ENCODE results near the gene ASTL. TPM values are rescaled to one million over a fixed set of nuclear protein-coding genes. Genes with fewer than 3 reads are reported as not detected.
A peak's percentile ranks its signal among the peaks of the same experiment; 100 is the strongest.

Gene ASTL
- total and polyA plus RNA-seq, 9 of the 15 experiments (the other 6 are each of a cell fraction or from before 2014, with no cell fraction given) = not detected

GRCh38 chr2:96082211-96083063, 55.9 kb downstream of the ASTL start (continued):
- TF ChIP-seq ZNF584 (CRISPR knock-in tag; IDR thresholded peaks at IDR 0.05; ENCODE audit: low read depth) = no peak

- H4K20me1 ChIP-seq (replicated peaks; ENCODE audit: control insufficient read depth, insufficient read depth, low read length) = no peaks in the 10 kb centered on the region
- WGBS (ENCODE audit: insufficient coverage, low coverage, missing lambda C conversion rate) = 0% methylated on average over 2 of the region's 2 CpGs
- no peak overlapping the region for H3K27ac ChIP-seq (ENCODE audit: extremely low read depth, low read depth, low read length)
- no peak overlapping the region for H3K4me2 ChIP-seq (ENCODE audit: insufficient read depth, low read length)
- H3K4me3 ChIP-seq = no peak overlapping the region
- no peaks in the 10 kb centered on the region for H3K36me3 ChIP-seq (ENCODE audit: control insufficient read depth, insufficient read depth, low read length)
- ATAC-seq (no peak), FAIRE-seq (no peak), DNase-seq (ENCODE audit: extremely low read depth in 1 of 4, low spot score in 3 of 4) (no peak)
- H3K9me3 ChIP-seq (replicated peaks; ENCODE audit: control insufficient read depth, insufficient read depth, low read depth, low read length) = no peaks in the 10 kb centered on the region
- ChIA-PET CTCF (ENCODE audit: low intra/inter-chr PET ratio) (no interaction called here), POLR2A (no interaction called here)
- no peaks in the 10 kb centered on the region for H3K9me1 ChIP-seq (ENCODE audit: control insufficient read depth, insufficient read depth, low read length)
- H3K4me1 ChIP-seq (replicated peaks in 1 of 2; ENCODE audit: control insufficient read depth in 2 of 2, insufficient read depth in 2 of 2, low read length in 2 of 2) = no peaks in the 10 kb centered on the region; a peak in 1 of 5 replicates
- no peaks in the 10 kb centered on the region for H3K79me2 ChIP-seq (ENCODE audit: control insufficient read depth, insufficient read depth, low read length)
- no peak overlapping the region for H2AFZ ChIP-seq (ENCODE audit: low read depth, low read length)
- no peak overlapping the region for H3K9ac ChIP-seq (ENCODE audit: insufficient read depth in 1 of 2, low read depth in 2 of 2, low read length in 2 of 2)
- BruUV-seq (replicated peaks) = no TSS peak
- peaks cover 5 to 35% of the 10 kb centered on the region in 2 experiments; a peak in 4 of 5 replicates for H3K27me3 ChIP-seq (ENCODE audit: control insufficient read depth in 2 of 2, insufficient read depth in 2 of 2, low read length in 2 of 2)
- in situ Hi-C loops (cut with MboI) = loop anchor here (25.0 kb wide), 1 partner anchor 294 kb away; no protein-coding TSS in a partner anchor
- intact Hi-C loops (cut with micrococcal nuclease) = no loop called here
- no peak for TF ChIP-seq ZNF395 (CRISPR knock-in tag; IDR thresholded peaks at IDR 0.05)
- peak; percentile 75 for TF ChIP-seq MAFF (IDR thresholded peaks at IDR 0.05; ENCODE audit: low read length)
- no peak for TF ChIP-seq SMAD3 (CRISPR knock-in tag; conservative IDR thresholded peaks at IDR 0.05)
- no peak for TF ChIP-seq ZNF668 (CRISPR knock-in tag; IDR thresholded peaks at IDR 0.05)
- TF ChIP-seq MAFK (IDR thresholded peaks at IDR 0.05; ENCODE audit: low read length) = peak; percentile 61; the same call in 1 of the 2 replicates
- no peak for TF ChIP-seq LCOR (CRISPR knock-in tag; IDR thresholded peaks at IDR 0.05)
- no peak for TF ChIP-seq BCLAF1 (IDR thresholded peaks at IDR 0.05; ENCODE audit: borderline replicate concordance in 1 of 2, control insufficient read depth in 1 of 2, low read depth in 2 of 2, low read length in 1 of 2)
- TF ChIP-seq ARID4B (CRISPR knock-in tag; IDR thresholded peaks at IDR 0.05) = no peak
- TF ChIP-seq ZNF316 (IDR thresholded peaks at IDR 0.05) = peak; percentile 92
- TF ChIP-seq MAFG (tag; conservative IDR thresholded peaks at IDR 0.05) = peak; percentile 70; the same call in 1 of the 2 replicates
Observed at GRCh38 chr2:96081042-96081441, 57.3 kb downstream of the ASTL start.
